Activated CD4-positive, alpha-beta T cell treated with anti-CD3 and anti-CD28 coated beads for 48 hours (primary cell): Measurements from ENCODE around the gene ZNF77.
A peak's percentile ranks its signal among the peaks of the same experiment; 100 is the strongest.
"Not testable (repeated sequence)": the region's sequence is repeated elsewhere in the genome, so short reads cannot be mapped to it uniquely, and the experiment has no call there.

Experiments
- DNase-seq: peaks from one replicate; pipeline ENCODE4 v3.0.0-alpha.2; 2020

Gene ZNF77

DNA sequence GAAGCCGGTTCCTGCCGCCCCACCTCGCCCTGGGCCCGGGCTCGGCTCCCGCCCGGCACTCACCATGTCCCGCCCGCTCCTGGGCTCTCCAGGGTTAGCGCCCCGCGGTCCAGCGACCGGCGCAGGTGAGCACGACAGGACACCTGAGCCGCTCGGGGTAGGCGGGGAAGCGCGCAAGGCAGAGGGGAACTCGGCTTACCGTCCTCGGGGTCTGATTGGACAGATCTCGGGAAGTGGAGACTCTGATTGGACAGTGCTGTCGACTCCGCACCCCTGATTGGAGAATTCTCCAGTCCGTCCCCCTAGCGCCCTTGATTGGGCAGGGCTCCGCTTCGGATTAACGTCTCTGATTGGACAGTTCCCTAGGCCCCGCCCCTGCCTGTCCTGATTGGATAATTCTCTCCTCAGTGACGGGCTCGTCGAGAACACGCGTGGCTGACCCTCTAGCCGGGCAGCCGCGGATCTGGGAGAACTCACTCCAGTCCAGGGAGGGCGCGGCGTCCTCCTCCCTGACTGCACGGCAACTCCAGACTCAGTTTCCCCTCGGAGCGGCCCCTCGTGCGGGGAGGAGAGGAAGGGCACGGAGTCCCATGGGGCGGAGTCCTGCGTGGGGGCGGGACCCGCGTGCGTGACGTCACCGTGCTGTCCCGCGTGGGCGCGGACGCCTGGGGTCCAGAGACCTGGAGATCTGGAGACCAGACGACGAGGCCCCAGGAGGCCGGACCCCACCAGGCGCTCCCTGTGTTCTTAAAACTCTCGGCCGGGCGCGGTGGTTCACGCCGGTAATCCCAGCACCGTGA lies at the start of gene ZNF77:
TSS of gene ZNF77 (minus strand) at position 197 of the 800 bp plus-strand sequence. CDS start at position 66, 131 bp downstream.
- DNase-seq = peak; percentile 99

DNA sequence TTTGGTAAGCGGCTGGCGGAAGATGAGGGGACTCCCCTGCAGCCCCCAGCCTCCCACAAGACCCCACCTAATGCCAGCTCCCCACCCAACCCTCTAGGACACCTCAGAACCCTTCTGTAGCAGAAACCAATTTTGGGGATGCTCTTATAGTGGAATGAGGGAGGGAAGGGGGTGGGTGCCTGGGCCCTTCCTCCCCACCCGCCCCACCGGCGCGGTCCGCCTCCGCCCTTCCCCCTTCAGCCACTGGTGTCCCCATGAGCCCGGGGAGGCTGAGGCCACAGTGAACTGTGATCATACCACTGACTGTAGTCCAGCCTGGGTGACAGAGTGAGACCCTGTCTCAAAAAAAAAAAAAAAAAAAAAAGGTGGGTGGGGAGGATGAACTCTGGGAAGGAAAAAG lies 48.8 kb upstream of the ZNF77 start:
- DNase-seq = no peak

DNA sequence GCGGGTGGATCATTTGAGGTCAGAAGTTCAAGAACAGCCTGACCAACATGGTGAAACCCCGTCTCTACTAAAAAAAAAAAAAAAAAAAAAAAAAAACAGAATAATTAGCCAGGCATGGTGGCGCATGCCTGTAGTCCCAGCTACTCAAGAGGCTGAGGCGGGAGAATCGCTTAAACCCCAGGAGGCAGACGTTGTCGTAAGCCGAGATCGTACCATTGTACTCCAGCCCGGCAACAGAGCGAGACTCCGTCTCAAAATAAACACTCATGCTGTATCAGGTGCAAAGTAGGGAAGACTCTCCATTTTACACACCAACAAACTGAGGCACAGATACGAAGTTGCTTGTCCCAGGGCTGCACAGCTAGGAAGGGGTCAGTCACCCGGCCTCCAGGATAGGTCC lies 48.2 kb upstream of the ZNF77 start:
- no peak for DNase-seq

DNA sequence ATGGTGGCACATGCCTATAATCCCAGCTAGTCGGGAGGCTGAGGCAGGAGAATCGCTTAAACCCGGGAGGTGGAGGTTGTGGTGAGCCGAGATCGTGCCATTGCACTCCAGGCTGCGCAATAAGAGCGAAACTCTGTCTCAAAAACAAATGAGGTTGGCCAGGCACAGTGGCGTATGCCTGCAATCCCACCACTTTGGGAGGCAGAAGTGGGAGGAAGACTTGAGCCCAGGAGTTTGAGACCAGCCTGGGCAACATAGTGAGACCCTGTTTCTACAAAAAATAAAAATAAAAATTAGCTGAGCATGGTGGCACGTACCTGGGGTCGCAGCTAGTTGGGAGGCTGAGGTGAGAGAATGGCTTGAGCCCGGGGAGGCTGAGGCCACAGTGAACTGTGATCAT lies 47.6 kb upstream of the ZNF77 start:
- not testable (repeated sequence) for DNase-seq

DNA sequence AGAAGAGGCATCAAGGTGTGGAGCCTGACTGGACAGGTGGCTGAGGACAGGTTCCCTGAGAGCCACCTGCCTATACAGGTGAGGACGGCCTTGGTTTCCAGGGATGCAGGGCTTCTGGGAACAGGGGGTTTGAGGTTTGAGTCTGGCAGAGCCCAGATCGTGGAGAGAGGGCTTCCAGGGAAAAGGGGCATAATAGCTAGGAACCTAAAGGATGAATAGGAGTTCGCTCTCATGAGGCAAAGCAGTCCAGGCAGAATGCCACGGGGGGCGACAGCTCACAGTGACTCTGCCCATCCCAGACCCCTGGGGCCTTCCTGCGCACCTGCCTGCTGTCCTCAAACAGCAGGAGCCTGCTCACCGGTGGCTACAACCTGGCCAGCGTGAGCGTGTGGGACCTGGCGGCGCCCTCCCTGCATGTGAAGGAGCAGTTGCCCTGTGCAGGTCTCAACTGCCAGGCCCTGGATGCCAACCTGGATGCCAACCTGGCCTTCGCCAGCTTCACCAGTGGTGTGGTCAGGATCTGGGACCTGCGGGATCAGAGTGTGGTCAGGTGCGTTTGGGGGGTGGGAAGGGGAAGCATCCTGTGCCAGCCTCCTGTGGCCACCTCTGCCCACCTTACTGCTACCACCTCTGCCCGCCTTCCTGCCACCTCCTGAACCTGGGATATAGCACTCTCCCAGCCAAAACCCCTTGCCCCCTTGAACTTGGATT lies 44.6 kb upstream of the ZNF77 start:
- DNase-seq = no peak

DNA sequence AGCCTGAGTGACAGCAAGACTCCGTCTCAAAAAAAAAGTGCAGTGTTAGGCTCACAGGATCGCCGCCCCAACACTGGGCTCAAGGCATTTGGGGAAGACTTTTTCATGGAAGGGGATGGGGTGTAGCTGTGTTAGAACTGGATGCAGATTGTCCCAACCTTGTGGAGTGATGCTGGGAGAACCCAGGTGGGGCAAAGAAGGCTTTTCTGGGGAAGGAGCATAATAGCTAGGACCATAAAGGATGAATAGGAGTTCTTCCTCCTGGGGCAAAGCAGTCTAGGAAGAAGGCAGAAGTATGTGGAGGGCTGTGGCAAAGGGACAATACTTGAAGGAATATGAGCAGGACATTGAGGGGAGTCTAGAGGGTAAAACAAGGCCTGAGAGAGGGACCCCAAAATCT lies 43.8 kb upstream of the ZNF77 start:
- DNase-seq = no peak

DNA sequence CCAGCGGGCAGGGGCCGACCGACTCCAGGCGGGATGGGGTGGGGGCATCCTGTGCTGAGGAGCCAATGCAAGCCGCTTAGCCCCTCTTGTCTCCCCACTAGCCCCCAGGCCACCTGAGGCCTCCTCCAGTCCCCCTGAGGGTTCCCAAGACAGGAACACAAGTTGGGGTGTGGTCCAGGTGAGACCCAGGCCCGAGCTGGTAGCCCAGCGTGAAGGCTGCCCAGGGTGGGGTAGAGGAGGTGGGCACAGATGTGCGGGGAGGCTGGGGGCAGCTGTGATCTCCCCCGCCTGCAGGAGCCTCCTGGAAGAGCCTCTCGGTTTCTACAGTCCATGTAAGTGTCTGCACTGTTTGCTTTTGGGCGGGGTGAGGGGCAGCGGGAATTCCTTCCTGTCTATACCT lies 43.0 kb upstream of the ZNF77 start:
- DNase-seq = no peak

DNA sequence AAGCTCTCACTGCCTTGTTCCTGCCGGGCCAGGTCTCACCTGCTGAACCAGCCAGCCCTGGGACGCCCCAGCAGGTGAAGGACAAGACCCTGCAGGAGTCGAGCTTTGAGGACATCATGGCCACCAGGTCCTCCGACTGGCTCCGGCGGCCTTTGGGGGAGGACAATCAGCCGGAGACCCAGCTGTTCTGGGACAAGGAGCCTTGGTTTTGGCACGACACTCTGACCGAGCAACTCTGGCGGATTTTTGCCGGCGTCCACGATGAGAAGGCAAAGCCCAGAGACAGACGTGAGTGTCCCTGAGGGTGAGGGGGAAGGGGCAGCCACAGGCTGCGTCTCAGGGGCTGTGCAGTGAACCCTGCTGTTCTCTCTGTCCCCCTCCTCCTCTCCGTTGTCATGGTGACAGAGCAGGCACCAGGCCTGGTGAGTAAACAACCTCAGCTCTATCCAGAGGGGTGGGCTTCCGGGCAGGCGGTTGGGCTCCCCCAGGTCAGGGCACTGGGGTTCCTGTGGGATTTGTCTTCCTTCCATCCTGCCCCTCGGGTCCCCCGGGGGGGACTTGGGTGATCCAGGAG lies 42.3 kb upstream of the ZNF77 start:
- DNase-seq = no peak

DNA sequence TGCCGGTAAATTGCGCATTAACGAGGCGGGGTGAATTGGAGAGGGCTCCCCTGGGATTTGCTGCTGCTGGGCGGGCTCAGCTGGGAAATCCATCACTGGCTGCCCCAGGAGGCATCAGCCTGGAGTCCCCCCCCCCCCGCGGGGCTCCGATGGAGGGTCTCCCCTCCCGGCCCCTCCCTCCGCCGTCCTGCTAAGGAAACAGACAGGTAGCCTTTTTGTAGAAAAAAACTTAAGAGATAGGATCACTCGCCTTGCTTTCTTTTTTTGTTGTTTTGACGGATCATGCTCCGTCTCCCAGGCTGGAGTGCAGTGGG lies 39.4 kb upstream of the ZNF77 start:
- no peak for DNase-seq

DNA sequence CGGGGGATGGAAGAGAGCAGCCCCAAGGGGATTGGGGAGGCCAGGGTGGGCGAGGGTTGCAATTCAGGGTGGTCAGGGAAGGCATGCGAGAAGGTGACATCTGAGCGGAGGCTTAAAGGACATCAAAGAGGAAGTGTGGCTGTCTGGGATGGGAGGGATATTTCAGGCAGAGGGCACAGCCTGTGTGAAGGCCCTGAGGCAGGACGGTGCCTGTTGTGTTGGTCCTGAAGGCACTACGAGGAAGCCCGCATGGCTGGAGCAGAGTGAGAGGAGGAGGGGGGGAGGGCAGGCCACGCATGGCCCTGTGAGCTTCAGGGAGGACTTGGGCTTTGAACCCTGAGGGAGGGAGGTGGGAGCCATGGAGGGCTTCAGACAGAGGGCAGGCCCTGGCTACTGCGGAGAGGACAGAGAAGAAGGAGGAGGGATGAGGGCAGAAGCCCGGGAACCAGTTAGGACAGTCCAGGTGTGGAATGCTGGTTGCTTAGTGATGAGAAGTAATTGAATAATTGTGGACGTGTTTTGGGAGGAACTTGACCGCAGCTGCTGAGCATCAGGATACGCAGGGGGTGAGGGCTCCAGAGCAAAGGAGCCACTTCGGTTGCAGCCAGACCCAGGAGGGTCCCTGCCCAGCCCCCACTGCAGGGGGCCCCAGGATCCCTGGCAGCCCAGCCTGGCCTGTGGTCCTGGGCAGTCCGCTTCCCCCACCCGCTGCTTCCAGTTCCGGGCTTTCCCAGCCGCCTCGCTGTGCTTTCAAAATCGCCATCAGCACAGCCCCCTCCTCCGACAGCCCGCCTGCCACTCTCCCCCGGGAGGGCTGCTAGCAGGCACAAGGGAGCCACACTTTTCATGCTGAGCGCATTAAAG lies 38.8 kb upstream of the ZNF77 start:
- DNase-seq = no peak

DNA sequence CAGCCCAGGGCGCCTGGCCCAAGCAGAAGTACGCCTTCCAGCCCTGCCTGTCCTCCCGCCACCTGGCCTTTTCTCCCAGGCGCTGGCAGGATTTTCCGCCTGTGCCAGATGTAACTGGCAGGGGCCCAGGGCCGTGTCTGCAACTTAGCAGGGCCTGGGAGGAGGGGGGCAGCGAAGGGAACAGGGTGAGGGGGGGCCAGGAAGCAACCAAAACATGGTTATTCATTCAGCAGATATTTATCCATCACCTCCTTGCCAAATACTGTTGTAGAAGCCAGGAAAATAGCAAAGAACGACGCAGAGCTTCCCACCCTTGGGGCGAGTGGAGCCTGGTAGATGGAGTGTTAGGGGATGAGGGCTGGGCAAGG lies 38.2 kb upstream of the ZNF77 start:
- DNase-seq = no peak

DNA sequence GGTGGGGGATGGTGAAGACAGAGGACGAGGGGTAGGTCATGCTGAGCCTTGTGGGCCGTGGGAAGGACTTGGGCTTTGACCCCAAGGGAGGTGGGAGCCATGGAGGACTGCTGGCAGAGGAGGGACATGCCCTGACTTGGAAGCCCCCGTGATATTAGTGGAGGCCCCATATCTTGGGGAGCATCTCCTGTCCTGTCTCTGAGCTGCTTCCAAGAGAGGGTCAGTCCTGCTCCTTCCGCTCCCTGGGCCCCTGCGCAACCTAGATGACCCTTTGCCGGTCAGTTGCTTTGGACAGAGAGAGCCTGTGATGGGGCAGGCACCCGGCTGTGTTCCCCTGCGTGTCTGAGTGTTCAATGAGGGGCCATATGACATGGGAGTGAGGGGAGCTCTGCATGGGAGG lies 37.8 kb upstream of the ZNF77 start:
- no peak for DNase-seq

DNA sequence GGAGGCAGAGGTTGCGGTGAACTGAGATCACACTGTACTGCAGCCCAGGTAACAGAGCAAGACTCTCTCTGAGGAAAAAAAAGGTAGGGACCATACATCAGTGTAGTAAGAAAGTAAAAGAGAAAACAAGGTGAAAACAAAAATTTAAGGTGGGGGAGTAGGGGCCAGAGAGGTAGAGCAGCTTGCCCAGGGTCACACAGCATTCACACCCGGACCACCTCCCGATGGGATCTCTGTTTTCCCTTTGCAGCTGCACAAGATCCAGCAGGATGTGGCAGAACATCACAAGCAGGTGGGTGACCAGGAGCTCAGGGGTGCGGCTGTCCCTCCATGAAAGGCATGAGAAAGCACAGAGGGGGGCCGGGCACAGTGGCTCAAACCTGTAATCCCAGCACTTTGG lies 37.1 kb upstream of the ZNF77 start:
- no peak for DNase-seq

DNA sequence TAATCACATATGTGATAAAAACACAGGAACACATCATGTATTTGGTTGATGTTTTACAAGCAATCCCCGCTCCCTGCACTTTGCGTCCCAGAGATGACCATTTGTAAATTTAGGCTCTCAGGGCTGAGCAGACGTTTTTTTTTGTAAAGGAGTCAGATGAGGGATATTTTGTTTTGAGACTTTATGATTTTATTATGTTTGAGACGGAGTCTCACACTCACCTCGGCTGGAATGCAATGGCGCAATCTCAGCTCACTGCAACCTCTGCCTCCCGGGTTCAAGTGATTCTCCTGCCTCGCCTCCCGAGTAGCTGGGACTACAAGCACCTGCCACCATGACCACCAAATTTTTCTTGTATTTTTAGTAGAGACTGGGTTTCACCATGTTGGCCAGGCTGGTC lies 34.0 kb upstream of the ZNF77 start:
- no peak for DNase-seq

DNA sequence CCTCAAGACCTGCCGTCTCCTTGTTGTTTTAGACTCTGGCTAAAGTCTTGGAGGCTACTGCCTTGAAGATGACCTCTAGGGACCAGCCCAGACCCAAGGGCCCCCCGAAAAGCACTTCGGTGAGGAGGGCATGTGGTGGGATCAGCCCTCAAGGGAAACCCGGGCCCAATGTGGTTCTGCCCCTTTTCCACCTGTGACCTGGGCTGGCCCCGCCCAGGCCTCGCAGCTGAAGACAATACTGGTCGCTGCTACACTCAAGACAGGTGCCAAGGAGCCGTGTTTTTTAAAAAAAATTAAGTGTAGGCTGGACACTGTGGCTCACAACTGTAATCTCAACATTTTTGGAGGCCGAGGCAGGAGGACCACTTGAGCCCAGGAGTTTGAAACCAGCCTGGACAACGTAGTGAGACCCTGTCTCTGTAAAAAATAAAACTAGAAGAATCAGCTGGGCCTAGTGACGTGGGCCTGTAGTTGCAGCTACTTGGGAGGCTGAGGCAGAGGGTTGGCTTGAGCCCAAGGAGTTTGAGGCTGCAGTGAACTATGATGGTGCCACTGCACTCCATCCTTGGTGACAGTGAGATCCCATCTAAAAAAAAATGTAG lies 33.5 kb upstream of the ZNF77 start:
- no peak for DNase-seq

DNA sequence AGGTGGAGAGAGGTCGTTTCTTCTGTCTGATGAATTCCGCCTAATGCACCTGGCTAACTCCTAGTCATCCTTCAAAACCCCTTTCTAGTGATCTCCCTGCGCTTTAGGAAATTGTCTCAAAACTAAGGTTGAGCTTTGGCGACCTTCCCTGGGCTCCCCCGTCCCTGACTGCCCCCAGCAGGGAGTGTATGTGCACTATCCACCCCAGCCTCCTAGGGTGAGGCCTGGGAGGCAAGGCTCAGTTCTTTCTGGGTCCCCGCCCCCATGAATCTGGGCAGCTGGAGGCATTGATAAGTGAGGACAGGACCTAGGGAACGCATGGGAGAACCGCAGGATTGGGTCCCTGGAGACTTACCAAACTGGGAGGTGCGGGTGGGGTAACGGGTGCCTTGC lies 33.0 kb upstream of the ZNF77 start:
- no peak for DNase-seq

DNA sequence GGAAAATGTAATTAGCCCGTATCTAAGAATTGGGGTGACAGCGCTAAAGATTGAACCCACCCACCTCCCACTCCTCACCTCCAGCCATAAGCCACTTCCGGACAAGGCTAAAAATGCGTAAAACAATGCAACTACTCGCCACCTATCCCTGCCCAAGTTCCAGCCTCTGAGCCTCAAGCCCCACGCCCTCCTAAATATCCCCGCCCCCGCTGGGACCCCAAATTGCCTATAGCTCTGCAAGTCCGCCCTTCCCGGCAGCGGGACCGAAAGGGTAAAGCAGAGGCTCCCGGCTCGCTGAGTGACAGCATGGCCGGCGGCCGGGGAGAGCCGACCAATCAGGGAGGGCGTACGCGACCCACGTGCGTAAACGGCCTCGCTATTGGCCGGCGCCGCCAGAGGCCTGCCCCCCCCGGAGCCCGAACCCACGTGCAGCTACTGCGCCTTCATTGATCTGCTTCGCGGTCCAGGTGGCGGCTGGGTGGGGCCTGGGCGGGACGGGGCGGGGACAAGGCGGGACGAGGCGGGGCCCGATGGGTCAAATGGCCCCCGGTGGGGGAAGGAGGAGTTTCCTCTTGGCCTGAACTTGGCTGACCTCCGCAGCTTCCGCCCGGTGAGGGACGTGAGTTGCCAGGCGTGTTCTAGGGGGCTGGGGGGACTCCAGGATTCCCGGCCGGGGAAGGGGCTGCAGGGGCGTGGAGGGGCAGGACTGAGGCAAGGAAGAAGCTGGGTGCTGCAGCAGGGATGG lies 32.4 kb upstream of the ZNF77 start, which contains the start of gene TLE6:
TSS of gene TLE6 (plus strand) at position 564 of the 745 bp plus-strand sequence. CDS start 670 bp downstream, outside the sequence.
- peak; percentile 96 for DNase-seq

DNA sequence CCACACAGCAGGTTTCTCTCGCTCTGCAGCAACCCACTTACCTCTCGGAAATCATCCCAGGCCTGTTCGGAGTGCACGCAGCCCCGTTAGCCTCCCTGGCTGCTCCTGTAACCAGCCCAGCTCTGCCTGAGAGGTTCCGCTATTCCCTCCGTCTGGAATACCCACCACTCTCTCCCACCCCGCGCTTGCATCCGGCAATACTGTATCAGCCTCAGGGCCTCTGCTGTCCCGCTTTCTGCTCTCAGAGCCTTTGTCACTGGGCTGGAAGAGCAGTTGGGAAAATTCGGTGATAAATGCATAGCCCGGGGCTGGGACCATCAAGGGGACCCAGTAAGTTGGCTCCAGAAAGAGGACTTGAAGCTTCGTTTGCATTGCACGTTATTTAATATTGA lies 31.8 kb upstream of the ZNF77 start:
- no peak for DNase-seq

DNA sequence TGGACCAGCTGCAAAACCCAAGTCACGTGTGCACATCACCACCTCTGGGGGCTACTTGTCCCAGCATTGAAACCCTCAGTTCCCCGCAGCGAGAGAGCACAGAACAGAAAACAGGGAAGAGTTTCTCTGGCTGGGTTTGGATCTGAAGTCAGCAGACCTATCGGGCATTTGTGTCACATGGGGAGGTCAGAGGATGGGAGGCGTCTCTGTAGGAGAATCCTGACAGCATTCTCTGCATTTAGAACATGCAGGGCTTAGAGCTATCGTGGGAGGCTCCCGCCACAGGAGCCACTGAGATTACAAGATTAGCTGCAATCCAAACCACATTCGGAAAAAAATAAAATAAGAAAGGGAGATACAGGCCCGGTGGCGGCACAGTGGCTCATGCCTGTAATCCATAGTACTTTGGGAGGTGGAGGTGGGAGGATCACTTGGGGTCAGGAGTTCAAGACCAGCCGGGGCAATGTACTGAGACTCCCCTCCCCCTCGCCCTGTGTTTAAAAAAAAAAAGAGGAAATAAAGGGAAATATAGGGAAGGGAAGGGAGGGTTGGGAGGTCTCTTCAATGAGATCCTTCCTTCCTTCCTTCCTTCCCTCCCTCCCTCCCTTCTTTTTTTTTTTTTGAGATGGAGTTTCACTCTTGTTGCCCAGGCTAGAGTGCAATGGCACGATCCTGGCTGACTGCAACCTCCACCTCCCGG lies 29.7 kb upstream of the ZNF77 start:
- peak; percentile 47 for DNase-seq

DNA sequence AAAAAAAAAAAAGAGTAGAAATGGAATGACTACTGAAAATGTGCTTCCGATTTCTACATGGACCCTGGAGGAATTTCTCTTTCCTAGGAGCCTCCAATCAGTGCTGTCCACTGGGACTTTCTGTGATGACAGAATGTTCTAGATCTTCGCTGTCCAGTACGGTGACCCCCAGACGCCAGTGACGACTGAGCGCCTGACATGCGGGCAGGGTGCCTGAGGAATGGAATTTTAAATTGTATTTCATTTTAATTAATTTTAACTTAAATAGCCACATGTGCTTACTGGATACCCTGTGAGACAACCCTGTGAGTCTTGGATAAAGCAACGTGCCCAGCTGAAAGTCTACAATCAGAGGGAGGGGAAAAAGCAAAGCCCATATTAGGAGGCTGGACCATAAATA lies 28.5 kb upstream of the ZNF77 start:
- no peak for DNase-seq

DNA sequence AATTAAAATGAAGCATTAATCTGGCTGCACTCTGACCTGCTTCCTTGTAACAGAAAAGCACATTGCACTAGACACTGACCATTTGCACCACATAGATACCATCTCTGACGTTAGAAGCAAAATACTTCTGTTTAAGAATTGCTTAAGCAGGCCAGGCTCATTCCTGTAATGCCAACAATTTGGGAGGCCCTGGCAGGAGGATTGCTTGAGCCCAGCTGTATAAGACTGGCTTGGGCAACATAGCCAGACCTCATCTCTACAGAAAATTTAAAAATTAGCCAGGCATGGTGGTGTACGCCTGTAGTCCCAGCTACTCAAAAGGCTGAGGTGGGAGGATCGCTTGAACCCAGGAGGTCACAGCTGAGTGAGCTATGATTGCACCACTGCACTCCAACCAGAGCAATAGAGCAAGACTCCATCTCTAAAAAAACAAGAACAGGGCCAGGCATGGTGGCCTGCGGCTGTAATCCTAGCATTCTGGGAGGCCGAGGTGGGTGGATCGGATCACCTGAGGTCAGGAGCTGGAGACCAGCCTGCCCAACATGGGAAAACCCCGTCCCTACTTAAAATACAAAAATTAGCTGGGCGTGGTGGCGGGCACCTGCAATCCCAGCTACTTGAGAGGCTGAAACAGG lies 25.5 kb upstream of the ZNF77 start:
- no peak for DNase-seq
